Caco-2 (cell line): ENCODE results near the gene NKD2. TPM values are rescaled to one million over a fixed set of nuclear protein-coding genes. Genes with fewer than 3 reads are reported as not detected.

Source experiments
- BruUV-seq: library from RNA; stranded (reverse); fragments of 400-500 nt; replicated peaks from 2 replicates; lab custom pipeline; 2021; lab: Mats Ljungman, UMichigan
- CTCF ChIA-PET: fragments of 300-600 bp; sonication (Branson Sonifier 250); formaldehyde crosslinking; loops from one replicate; lab custom pipeline; 2022; ENCODE audit warnings: antibody characterized with exemption; lab: Charles Lee
- POLR2A ChIA-PET: fragments of 300-600 bp; sonication (Branson Sonifier 250); formaldehyde crosslinking; loops from one replicate; lab custom pipeline; 2022; ENCODE audit warnings: antibody characterized with exemption; lab: Charles Lee
- DNase-seq, 2 experiments: peaks; one replicate each; pipeline versions ENCODE4 v3.0.0 to v3.0.0-alpha.2; 2020 to 2022
- H3K27me3 ChIP-seq: replicated peaks from 2 replicates; pipeline ENCODE4 v1.6.0; 2011; ENCODE audit warnings: low read length; ENCODE audit not compliant: control insufficient read depth, insufficient read depth
- H3K36me3 ChIP-seq: 2 replicates; pipeline ENCODE4 v1.5.1; 2011; ENCODE audit warnings: low read length; ENCODE audit not compliant: control insufficient read depth, insufficient read depth
- H3K4me1 ChIP-seq: fragments of 250-450 bp; sonication (Bioruptor Pico); 2 replicates; pipeline ENCODE4 v1.5.1; 2020; ENCODE audit warnings: mild to moderate bottlenecking
- H3K4me3 ChIP-seq: 2 replicates; pipeline ENCODE4 v1.5.1; 2011; ENCODE audit warnings: low read depth, mild to moderate bottlenecking, control low read depth, low read length
- H3K9me3 ChIP-seq: fragments of 250-450 bp; sonication (Bioruptor Pico); 2 replicates; pipeline ENCODE4 v1.5.1; 2020; ENCODE audit warnings: mild to moderate bottlenecking, moderate library complexity
- H3K27ac Mint-ChIP-seq: one replicate; pipeline ENCODE4 v1.8.0; 2022; ENCODE audit warnings: mixed read lengths; ENCODE audit not compliant: unreplicated experiment
- H3K27me3 Mint-ChIP-seq: one replicate; pipeline ENCODE4 v1.8.0; 2022; ENCODE audit warnings: mixed read lengths; ENCODE audit not compliant: insufficient read depth, unreplicated experiment
- H3K36me3 Mint-ChIP-seq: one replicate; pipeline ENCODE4 v1.8.0; 2022; ENCODE audit warnings: mild to moderate bottlenecking, mixed read lengths; ENCODE audit not compliant: insufficient read depth, unreplicated experiment
- H3K4me1 Mint-ChIP-seq: one replicate; pipeline ENCODE4 v1.8.0; 2022; ENCODE audit warnings: low read depth, mixed read lengths; ENCODE audit not compliant: unreplicated experiment
- H3K4me3 Mint-ChIP-seq: one replicate; pipeline ENCODE4 v1.8.0; 2022; ENCODE audit warnings: mild to moderate bottlenecking, moderate library complexity, mixed read lengths; ENCODE audit not compliant: unreplicated experiment
- H3K9me3 Mint-ChIP-seq: one replicate; pipeline ENCODE4 v1.8.0; 2022; ENCODE audit warnings: mixed read lengths; ENCODE audit not compliant: unreplicated experiment
- CTCF ChIP-seq, 2 experiments: fragments of 200-600 bp in 1 of 2; IDR thresholded peaks; 1 replicate in 1 of 2; 2 replicates in 1 of 2; pipeline versions ENCODE4 v1.5.1 to v1.8.0; 2011 to 2022; ENCODE audit warnings: antibody characterized with exemption in 1 of 2, control low read depth in 1 of 2, inconsistent platforms in 1 of 2, low read depth in 1 of 2, low read length in 1 of 2, mild to moderate bottlenecking in 1 of 2, moderate library complexity in 1 of 2; ENCODE audit not compliant: insufficient read depth in 1 of 2, severe bottlenecking in 1 of 2, unreplicated experiment in 1 of 2
- intact Hi-C: fragments of 100-400 bp; cut with micrococcal nuclease; formaldehyde crosslinking; loops from one replicate; pipeline ENCODE4 v1.10.0; 2022; ENCODE audit not compliant: unreplicated experiment
- total RNA-seq: library from RNA; stranded (reverse); gene quantifications from 2 replicates; pipeline ENCODE4 v1.2.3, GENCODE V29; 2022

The NKD2 gene
- total RNA-seq, 1 experiment from 2014 or later: 17.7 TPM

DNA sequence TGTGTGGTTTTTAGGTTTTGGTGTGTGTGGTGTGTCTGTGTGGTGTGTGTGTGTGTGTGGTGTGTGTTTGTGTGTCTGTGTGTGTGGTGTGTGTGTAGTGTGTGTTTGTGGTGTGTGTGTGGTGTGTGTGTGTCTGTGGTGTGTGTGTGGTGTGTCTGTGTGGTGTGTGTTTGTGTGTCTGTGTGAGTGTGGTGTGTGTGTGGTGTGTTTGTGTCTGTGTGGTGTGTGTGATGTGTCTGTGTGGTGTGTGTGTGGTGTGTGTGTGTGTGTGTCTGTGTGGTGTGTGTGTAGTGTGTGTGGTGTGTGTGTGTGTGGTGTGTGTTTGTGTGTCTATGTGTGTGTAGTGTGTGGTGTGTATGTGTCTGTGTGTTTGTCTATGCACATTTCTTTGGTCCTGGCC, 25.0 kb upstream of the NKD2 start:
- TF ChIP-seq CTCF (IDR thresholded peaks at IDR 0.05; ENCODE audit: insufficient read depth in 1 of 2, low read depth in 1 of 2, low read length in 1 of 2, severe bottlenecking in 1 of 2, unreplicated experiment in 1 of 2): no peak
- H3K4me1 Mint-ChIP-seq: no peaks in the 10 kb centered on the region
- CTCF ChIA-PET: interaction anchor here (1.3 kb wide), 1 partner anchor 23 kb away, joined by 3 read pairs; no protein-coding TSS in a partner anchor
- H3K36me3 ChIP-seq: no peaks in the 10 kb centered on the region
- no peak overlapping the region for H3K4me3 ChIP-seq
- intact Hi-C loops: no loop called here
- no peak overlapping the region for H3K27ac Mint-ChIP-seq
- H3K27me3 Mint-ChIP-seq: no peaks in the 10 kb centered on the region
- H3K4me3 Mint-ChIP-seq: no peak overlapping the region
- DNase-seq: no peak
- peaks cover 9% of the 10 kb centered on the region; the same call in 1 of the 2 replicates for H3K4me1 ChIP-seq
- peaks cover 37% of the 10 kb centered on the region for H3K9me3 Mint-ChIP-seq
- BruUV-seq: no TSS peak
- H3K36me3 Mint-ChIP-seq: no peaks in the 10 kb centered on the region
- POLR2A ChIA-PET: no interaction called here
- H3K27me3 ChIP-seq: no peaks in the 10 kb centered on the region
- H3K9me3 ChIP-seq: peaks cover 13% of the 10 kb centered on the region

DNA sequence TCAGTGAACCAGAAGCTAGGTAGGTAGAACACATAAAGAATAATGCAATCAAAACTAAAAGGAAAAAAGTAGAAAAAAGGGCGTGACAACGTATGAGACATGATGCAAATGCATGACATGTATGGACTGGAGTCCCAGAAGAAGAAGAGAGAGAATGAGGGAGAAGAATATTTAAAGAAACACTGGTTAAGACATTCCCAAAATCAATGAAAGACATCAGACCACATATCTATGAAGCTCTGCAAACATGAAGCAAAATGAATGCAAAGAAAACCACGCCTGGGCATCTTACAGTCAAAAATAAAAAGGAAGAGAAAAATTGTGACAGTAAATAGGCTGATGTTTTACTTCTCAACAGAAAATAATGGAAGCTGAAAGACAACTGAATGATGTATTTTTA, 23.8 kb upstream of the NKD2 start:
- no peaks in the 10 kb centered on the region for H3K27me3 ChIP-seq
- POLR2A ChIA-PET: no interaction called here
- peaks cover 9% of the 10 kb centered on the region; the same call in 1 of the 2 replicates for H3K4me1 ChIP-seq
- no peak for DNase-seq
- CTCF ChIA-PET: no interaction called here
- no TSS peak for BruUV-seq
- intact Hi-C loops: no loop called here
- no peaks in the 10 kb centered on the region for H3K4me1 Mint-ChIP-seq
- H3K9me3 ChIP-seq: peaks cover 13% of the 10 kb centered on the region
- no peaks in the 10 kb centered on the region for H3K36me3 Mint-ChIP-seq
- TF ChIP-seq CTCF (IDR thresholded peaks at IDR 0.05; ENCODE audit: insufficient read depth in 1 of 2, low read depth in 1 of 2, low read length in 1 of 2, severe bottlenecking in 1 of 2, unreplicated experiment in 1 of 2): no peak
- H3K9me3 Mint-ChIP-seq: peaks cover 37% of the 10 kb centered on the region
- no peaks in the 10 kb centered on the region for H3K36me3 ChIP-seq
- no peaks in the 10 kb centered on the region for H3K27me3 Mint-ChIP-seq
- no peak overlapping the region for H3K4me3 Mint-ChIP-seq
- no peak overlapping the region for H3K4me3 ChIP-seq
- H3K27ac Mint-ChIP-seq: no peak overlapping the region

- DNase-seq: no peak
- Histone ChIP-seq H3K36me3 (no peaks in the 10 kb centered on the region), H3K9me3 (peaks cover 13% of the 10 kb centered on the region), H3K27me3 (no peaks in the 10 kb centered on the region), H3K4me1 (no peaks in the 10 kb centered on the region), H3K4me3 (no peak overlapping the region)
- peaks cover 37% of the 10 kb centered on the region for H3K9me3 Mint-ChIP-seq
- BruUV-seq: no TSS peak
- no peak for TF ChIP-seq CTCF (IDR thresholded peaks at IDR 0.05; ENCODE audit: insufficient read depth in 1 of 2, low read depth in 1 of 2, low read length in 1 of 2, severe bottlenecking in 1 of 2, unreplicated experiment in 1 of 2)
- intact Hi-C loops: no loop called here
- no peaks in the 10 kb centered on the region for H3K27me3 Mint-ChIP-seq
- H3K4me3 Mint-ChIP-seq: no peak overlapping the region
- CTCF ChIA-PET: no interaction called here
- no peaks in the 10 kb centered on the region for H3K4me1 Mint-ChIP-seq
- POLR2A ChIA-PET: no interaction called here
- H3K27ac Mint-ChIP-seq: no peak overlapping the region
- H3K36me3 Mint-ChIP-seq: no peaks in the 10 kb centered on the region
These were observed 20.8 kb upstream of the NKD2 start for GRCh38 chr5:987761-988160.
